GM19452 (cell line): ENCODE results near the gene CCDC90B.
"Not testable (repeated sequence)": the region's sequence is repeated elsewhere in the genome, so short reads cannot be mapped to it uniquely, and the experiment has no call there.

Source experiments
- ATAC-seq: cut with Tn5 transposase; IDR thresholded peaks from one replicate; pipeline ENCODE4 v1.9.1; 2021; ENCODE audit not compliant: unreplicated experiment

The CCDC90B gene

DNA sequence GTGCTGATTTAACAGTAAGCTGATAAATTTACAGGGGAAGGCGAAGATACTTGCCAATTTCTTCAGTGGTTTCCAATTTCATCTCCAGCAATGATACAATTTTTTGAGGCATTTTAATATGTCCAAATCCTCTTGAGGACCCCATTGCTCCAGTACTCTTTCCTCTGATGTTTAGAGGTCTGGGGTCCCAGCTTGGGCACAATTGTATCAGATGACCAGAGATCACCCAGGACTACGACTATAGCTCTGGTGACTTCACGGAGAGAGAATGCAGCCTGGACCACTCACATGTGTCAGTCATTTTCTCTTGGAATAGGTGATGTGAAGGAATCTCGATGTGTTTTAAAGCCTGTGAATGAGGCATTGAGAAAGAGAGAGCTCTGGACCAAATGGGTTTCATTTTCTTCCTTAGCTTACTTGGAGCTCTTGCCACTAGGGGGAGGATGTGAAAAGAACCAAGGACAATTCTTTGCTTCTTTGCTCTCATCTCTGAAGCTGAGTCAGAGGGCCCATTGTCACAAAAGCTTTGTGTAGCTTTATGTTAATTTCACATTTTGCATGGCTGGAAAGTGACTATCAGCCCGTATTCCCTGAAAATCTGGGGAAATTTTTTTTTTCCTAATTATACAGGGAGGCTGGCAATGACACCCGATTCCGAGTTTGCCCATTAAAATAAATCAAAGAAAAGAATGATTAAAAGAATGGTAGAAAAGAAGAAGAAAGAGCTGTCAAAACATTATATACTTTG, 6.7 kb upstream of the CCDC90B start:
- peak; percentile 54 for ATAC-seq

DNA sequence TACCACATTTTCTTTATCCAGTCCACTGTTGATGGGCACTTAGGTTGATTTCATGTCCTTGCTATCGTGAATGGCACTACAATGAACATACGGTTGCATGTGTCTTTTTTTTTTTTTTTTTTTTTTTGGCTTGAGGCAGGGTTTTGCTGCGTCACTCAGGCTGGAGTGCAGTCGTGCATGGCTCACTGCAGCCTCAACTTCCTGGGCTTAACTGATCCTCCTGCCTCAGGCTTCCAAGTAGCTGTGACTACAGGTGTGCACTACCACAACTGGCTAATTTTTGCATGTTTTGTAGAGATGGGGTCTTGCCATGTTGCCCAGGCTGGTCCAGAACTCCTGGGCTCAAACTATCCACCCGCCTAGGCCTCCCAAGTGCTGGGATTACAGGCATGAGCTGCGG, 1.5 kb upstream of the CCDC90B start:
- ATAC-seq = no peak

DNA sequence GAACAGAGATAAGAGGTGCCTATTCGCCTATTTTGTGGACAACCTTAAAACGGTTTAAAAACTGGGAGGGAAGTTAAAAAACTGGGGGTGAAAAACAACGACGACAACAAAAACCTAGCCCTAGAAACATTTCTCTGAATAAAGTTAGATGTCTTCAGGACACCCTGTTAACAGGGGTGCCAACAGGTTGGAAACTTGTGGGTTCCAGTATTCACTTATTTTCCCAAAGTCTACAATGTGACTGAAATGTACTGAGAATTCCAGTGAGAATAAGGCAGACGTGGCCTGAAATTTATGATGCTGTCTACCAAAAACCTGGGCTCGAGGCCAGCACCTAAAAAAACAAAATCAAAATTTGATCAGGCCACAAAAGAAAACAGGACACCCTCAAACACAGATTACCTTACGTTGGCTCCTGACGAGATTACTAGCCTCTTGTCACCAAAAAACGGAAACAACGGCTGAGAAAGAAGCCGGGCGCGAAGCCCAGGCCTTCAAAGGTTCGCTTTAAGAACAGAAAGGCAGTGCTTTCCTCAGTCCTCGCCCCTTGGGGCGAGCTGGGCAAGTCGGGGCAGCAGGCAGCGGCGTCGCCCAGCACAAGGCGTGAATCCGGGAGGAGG, 906 bp downstream of the CCDC90B start:
- ATAC-seq = peak; percentile 42

DNA sequence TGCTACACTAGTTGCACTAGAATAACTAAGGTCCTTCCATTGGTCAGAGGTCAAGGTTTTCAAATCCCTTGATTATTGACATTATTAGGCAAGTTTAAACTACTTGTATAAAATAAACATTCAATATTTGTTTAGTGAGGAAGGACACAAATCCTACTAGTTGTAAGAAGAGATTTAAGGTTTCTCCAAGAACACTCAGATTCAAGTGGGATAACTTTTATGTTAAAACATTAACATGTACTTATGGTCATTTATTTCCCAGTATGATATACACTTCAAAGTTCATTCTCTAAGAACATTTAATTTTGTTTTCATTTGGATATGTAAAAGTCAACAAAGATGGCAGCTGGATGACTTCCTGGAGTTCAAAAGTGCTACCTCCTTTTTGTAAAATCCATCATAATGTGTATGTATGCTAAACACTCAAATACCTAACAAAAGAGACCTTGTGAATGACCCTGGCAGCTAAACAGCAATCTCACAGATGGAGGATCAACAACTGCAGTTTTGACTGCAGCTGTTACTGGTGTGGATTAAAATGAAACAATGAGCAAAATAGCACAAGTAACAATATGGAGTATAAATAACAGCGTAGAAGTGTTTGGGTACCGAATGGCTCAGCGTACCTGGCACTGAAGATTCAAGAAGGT, 1.5 kb downstream of the CCDC90B start:
- no peak for ATAC-seq

DNA sequence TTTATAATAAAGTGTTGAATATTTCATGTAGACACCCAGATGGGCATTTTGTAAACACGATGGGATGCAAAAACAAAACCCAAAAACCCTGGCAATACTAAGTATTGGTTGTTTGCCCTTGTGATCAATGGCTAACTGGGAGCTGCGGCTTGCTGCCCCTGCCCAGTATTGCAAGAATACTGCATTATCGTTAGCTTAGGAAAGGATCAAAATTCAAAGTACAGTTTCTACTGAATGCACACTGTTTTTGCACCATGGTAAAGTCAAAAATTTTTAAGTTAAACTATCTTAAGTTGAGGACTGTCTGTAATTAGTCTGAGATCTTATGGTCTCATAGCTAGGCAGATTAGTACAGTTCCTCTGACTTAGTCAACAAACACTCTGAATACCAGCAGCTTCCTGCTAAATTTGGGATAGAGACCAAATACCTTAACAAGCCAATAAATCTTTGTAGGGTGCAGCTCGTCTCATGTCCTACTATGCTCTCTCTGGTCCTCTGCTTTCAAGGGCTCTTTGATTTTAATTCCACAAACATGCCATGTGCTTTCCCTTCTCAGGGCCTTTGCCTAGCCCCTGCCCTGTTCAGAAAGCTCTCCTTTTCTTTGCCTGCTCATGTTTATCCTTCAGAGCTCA, 4.0 kb downstream of the CCDC90B start:
- no peak for ATAC-seq

DNA sequence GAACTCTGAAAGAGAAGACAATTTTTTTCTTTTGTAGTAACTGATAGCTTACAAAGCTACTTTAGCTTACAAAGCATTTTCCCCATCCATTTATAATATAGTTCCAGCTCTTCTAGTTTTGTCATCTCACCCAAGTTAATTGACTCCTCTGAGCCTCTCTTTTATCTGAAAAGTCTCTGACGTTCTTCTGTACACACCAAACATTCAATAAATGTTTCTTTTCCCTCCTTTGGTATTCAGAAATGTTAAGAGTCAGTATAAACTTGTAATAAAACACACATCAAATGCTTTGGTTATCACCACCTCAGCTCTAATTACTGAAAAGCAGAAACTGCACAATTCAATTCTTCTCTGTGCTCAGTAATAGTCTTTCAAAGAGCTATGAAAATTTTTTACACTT, 5.9 kb downstream of the CCDC90B start:
- no peak for ATAC-seq

DNA sequence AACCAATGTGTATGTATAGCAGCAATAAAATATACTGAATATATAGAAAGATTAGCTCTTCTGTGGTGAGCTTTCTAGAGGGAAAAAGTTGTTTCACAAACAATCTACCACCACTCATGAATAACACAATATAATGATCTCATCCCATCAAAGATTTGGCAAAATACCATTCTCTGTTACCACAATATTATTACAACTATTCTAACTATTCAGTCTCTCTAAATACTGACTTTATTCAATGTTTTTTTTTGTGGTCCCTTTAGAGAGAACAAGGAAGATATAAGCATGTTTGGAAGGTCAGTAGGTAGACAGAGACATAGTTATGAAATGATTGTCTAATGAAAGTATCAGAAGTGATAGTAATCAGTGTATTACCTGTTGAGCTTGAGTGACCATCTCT, 7.8 kb downstream of the CCDC90B start:
- ATAC-seq = no peak

DNA sequence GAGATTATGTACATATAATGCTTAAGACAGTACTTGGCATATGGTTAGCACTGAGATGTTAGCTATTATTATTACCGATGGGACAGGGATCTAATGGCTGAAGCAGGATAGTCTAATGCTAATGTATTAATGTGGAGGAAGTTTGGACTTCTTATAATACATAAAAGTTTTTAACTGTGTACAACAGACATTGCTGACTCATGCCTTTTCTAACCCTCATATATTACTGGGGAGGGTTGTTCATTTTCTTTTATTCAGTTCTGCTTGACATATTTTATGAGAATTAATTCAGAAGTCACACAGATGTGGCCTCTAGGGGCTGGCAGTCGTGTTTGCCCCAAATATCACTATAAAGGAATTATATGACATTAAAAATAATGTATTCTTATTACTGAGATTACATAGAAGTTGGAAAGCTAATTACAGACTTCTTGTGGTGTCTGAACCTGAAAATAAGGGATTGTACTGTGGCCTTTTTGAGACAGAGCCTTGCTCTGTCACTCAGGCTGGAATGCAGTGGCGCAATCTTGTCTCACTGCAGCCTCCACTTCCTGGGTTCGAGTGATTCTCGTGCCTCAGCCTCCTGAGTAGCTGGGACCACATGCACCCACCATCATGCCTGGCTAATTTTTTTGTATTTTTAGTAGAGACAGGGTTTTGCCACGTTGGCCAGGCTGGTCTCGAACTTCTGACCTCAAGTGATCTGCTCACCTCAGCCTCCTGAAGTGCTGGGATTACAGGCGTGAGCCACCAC, 10.1 kb downstream of the CCDC90B start:
- no peak for ATAC-seq

DNA sequence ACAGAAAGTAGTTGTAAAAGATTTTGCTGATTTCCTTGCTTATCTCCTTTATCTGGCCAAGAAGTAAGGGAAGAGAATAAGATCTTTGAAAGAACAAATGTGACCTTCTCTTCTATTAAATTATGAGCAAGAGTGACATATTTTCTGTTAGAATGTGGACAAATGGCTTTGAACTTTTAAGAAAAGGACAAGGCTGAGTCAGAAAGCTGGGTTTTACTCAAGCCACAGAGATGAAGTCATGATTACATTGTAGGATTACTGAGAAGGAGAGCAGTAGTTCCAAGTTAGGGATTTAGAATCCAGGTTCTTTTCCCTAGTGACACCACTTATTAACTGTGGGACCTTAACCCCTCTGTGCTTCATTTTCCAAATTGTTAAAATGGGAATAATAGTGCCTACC, 13.5 kb downstream of the CCDC90B start:
- ATAC-seq = no peak

DNA sequence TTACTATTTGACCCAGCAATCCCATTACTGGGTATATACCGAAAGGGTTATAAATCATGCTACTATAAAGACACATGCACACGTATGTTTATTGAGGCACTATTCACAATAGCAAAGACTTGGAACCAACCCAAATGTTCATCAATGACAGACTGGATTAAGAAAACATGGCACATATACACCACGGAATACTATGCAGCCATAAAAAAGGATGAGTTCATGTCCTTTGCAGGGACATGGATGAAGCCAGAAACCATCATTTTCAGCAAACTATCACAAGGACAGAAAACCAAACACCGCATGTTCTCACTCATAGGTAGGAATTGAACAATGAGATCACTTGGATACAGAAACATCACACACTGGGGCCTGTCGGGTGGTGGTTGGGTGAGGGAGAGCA, 14.4 kb downstream of the CCDC90B start:
- not testable (repeated sequence) for ATAC-seq

DNA sequence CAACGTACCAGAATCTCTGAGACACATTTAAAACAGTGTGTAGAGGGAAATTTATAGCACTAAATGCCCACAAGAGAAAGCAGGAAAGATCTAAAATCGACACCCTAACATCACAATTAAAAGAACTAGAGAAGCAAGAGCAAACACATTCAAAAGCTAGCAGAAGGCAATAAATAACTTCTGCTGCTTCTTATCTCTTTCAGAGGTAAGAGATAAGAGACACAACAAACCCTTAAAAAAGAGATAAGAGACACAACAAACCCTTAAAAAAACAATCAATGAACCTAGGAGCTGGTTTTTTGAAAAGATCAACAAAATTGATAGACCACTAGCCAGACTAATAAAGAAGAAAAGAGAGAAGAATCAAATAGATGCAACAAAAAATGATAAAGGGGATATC, 17.1 kb downstream of the CCDC90B start:
- ATAC-seq = not testable (repeated sequence)

DNA sequence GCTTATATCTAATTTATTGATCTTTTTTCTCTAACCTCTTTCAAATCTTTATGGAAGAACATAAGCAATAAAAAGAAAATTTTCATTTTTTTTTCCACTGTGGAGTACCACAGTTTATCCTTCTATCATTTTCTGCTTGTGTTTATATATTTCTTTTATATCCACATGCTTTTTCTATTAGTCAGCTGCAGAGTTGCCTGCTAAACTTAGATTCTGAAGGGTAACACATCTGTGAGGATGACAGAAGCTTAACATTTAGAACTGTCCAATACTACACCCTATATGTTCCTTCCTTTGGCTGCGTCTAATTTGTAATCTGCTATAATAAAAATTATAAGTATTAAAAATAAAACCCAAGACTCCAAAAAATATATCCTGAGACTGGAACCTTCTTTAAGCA, 20.8 kb downstream of the CCDC90B start:
- no peak for ATAC-seq

DNA sequence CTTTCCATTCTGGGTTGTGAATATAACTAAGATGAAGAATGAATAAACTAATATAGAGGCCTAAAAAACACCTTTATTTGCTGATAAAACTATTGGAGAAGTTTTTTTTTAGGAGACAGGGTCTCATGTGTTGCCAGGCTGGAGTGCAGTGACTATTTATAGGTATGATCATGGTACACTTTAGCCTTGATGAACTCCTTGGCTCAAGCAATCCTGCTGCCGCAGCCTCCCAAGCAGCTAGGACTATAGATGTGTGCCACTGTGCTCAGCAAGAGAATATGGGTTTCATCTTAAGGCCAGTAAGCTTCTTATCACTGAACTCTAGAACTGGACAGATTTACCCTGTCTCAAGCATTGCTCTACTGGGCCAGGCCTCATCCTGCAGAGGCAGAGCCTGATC, 26.6 kb downstream of the CCDC90B start:
- no peak for ATAC-seq

DNA sequence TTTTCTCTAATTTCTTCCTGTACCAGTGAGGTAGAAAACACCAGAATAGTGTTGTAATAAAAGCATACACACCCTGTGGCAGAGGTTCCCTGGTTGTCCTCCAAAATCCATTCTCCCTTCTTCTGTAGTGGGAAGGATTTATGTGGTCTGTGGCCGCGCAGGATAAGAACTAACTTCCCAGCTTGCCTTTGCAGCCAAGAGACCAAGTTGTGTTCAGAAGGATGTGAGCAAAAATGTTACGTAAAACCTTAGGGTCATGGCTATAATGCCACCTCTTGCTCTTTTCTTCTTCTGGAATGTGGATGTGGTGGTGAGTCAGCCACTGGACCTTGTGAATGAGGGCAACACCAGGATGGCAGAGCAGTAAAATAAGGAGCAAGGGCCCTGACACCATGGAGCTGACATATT, 28.4 kb downstream of the CCDC90B start:
- no peak for ATAC-seq

DNA sequence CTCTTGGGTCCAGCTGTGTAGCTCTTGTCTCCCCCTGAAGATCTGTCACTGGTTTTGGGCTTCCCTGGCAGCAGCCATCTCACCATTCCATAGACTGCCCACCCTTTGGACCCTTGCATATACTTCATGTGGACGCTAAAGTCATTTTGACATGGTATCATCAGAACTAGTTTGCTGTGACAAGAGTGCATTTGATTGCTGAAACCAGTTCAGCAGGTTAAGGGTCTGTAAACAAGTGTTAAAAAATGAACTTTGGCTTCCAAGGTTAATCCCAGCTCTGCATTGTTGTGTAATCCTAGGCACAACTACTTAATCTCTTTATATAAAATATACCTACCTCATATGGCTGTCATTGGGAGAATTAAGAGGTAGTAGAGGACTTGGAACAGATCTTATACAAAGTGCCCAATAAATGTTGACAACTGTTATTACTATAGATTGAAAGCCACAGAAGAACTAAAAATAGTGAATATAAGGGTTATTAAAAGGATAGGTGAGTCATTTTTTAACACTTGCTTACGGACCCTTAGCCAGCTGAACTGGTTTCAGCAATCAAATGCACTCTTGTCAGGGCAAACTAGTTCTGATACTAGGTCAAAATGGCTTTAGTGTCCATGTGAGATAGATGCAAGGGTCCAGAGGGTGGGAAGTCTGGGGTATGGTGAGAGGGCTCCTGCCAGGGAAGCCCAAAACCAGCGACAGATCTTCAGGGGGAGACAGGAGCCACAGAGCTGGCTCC, 29.4 kb downstream of the CCDC90B start:
- ATAC-seq = no peak

DNA sequence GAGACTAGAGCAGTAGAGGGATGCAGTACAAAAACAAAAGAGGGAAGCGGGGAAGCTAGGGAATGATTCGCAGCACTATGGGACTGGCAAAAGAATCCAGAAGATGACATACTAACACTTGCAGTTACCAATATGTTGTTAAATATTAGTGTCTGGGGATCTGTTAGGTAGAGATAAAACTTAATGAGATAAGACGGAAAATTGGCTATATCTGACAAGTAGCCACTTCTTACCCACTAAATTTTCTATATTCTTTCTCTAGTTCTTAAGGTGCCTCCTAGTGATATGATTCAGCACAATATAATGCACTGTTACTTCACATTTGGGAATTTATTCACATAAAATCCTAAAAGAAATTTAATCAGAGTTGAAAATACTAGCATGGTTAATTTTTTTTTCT, 30.8 kb downstream of the CCDC90B start:
- no peak for ATAC-seq

DNA sequence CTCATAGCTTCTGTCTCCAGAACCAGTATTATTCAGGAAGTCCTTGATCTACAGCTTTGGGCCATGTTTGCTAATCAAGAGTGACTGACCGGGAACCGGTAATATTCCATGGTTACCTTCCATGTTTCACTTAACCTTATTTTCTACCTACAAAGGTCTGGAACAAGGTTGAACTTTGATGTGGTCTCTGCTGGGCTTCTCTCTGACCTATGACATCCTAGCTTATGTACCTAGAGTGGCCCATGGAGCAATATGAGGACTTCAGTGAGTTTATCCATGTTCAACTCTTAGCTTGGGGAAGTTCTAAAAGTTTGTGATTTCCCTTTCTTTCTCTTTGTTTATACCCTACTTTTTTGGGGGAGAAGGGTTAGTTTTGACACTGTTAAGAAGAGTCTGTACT, 33.2 kb downstream of the CCDC90B start:
- ATAC-seq = no peak

DNA sequence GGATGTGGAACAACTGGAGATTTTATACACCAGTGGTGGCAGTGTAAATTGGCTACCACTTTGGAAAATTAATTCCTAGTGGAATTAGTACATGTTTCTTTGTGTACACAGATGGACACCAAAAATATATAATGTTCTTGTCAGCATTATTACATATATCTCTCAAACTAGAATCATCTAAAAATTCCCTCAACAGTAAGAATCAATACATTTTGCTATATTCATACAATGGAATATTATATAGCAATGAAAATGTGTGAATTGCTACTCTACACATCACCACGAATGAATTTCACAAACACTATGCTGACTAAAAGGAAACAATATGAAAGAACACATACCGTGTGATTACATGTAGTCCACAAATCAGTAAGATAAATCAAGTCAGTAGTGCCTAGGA, 33.9 kb downstream of the CCDC90B start:
- no peak for ATAC-seq

DNA sequence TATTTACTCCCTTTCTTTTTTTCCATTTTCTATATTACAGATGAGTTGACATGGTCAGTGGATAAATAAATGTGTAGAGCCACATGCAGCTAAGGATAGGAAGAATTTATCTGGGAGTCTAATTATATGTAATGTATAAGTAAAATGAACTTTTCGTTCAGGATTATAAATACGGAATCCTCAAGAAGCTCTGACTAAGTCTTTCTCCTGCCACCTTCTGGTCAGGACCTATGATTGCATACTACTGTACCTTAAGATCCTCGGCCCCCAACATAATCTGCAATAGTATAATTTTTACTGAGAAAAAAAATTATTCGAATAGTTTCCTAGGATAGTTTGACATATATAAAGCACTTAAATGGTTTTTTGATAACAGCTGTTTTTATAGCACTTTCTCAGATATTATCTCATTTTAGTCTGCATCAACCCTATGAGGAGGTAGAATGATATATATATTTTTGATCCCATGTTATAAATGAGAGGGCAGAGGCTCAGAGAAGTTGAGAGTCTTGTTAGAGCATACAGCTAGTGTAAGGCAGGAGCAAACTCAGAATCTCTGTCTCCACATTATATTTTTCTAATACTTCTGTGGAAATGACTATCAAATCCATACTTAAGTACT, 36.1 kb downstream of the CCDC90B start:
- peak; percentile 68 for ATAC-seq

DNA sequence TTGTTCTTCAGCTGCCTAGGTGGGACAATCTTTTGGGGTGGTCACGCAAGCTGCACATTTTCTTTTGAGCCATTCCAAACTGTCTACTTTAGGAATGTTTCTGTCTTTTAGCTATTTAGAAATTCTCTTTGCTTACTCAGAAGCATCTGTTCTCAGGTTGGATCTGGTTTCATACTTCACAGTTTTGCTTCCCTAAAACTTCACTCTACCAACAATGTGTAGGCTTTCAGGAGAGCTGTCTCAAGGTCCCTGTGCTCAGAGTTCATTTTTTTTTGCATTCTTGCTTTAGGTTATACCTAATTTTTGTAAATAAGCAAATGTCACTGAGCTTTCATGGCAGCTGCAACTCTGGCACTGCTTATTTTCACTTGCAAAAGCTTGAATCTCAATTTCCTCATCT, 36.7 kb downstream of the CCDC90B start:
- no peak for ATAC-seq
